ENCODE data around the gene ZNF35.

Gene ZNF35

DNA sequence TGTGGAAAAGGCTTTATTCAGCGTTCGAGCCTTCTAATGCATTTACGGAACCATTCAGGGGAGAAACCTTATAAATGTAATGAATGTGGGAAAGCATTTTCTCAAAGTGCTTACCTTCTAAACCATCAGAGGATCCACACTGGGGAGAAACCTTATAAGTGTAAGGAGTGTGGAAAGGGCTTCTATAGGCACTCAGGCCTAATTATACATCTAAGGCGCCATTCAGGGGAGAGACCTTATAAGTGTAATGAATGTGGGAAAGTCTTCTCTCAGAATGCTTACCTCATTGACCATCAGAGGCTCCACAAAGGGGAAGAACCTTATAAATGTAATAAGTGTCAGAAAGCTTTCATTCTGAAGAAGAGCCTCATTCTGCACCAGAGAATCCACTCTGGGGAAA is 6.2 kb upstream of the ZNF35 start:
- TF ChIP-seq CTCF (IDR thresholded peaks at IDR 0.05; ENCODE audit: low read depth, low read length), result no peak
- Histone ChIP-seq H3K4me1 (no peaks in the 10 kb centered on the region), H3K9me3 (no peaks in the 10 kb centered on the region), H3K27me3 (no peaks in the 10 kb centered on the region), H3K36me3 (peaks cover 23% of the 10 kb centered on the region), H3K4me3 (ENCODE audit: low read depth, low read length) (no peak overlapping the region)
- no peak for DNase-seq

DNA sequence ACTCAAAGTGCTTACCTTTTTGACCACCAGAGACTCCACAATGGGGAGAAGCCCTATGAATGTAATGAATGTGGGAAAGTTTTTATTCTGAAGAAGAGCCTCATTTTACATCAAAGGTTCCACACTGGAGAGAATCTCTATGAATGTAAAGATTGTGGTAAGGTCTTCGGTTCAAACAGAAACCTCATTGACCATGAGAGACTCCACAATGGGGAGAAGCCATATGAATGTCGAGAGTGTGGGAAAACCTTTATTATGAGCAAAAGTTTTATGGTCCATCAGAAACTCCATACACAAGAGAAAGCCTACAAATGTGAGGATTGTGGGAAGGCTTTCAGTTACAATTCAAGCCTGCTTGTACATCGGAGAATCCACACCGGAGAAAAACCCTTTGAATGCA is 5.5 kb upstream of the ZNF35 start:
- H3K36me3 ChIP-seq, result peaks cover 23% of the 10 kb centered on the region
- no peaks in the 10 kb centered on the region for H3K9me3 ChIP-seq
- H3K4me3 ChIP-seq (ENCODE audit: low read depth, low read length), result no peak overlapping the region

DNA sequence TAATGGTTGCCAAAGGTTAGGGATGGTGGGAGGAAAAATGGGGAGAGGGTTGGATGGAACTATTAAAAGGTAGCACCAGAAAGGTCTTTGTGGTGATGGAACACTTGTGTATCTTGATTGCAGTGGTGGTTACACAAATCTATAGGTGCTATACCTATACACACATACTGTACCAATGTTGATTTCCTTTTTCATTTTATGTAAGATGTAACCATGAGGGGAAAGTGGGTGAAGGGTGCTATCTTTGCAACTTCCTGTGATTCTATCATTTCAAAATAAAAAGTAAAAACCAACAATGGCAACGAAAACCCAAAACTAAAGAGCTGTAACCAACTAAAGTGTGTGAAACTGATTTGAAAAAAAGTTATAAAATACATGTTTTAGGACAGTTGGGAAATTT is 761 bp upstream of the ZNF35 start:
- Histone ChIP-seq H3K4me3 (ENCODE audit: low read depth, low read length) (peak overlapping the region; percentile 82), H3K36me3 (peaks cover 17% of the 10 kb centered on the region), H3K27me3 (no peaks in the 10 kb centered on the region), H3K4me1 (no peaks in the 10 kb centered on the region), H3K9me3 (no peaks in the 10 kb centered on the region)
- no peak for DNase-seq
- TF ChIP-seq CTCF (IDR thresholded peaks at IDR 0.05; ENCODE audit: low read depth, low read length), result no peak

More for the DNA sequence above, 5.5 kb upstream of the ZNF35 start:
- no peaks in the 10 kb centered on the region for H3K27me3 ChIP-seq
- no peak for DNase-seq
- no peak for TF ChIP-seq CTCF (IDR thresholded peaks at IDR 0.05; ENCODE audit: low read depth, low read length)
- H3K4me1 ChIP-seq, result no peaks in the 10 kb centered on the region

DNA sequence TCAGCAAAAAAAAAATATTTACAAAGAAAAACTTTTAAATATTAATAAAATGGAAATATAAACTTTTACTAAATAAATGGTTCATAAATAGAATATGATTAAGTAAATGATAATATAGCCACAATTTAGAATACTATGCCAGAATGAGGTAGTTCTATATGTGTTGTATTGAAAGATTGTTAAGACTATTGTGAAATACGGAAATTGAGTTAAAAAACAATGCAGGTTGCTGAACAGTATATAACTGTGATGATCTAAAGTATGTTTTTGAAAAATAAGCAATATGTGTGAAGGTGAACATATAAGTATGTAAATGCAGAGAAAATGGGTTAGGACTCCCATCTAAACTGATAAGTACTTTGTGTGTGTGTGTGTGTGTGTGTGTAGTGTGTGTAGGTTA is 1.2 kb downstream of the ZNF35 start:
- TF ChIP-seq CTCF (IDR thresholded peaks at IDR 0.05; ENCODE audit: low read depth, low read length), result no peak
- no peaks in the 10 kb centered on the region for H3K27me3 ChIP-seq
- H3K36me3 ChIP-seq, result peaks cover 16% of the 10 kb centered on the region
- H3K4me3 ChIP-seq (ENCODE audit: low read depth, low read length), result peak overlapping the region; percentile 82; the same call in 1 of the 2 replicates
- no peaks in the 10 kb centered on the region for H3K4me1 ChIP-seq
- no peak for DNase-seq
- H3K9me3 ChIP-seq, result no peaks in the 10 kb centered on the region

GRCh38 chr3:44654039-44654438 is 5.5 kb downstream of the ZNF35 start:
- peaks cover 33% of the 10 kb centered on the region for H3K36me3 ChIP-seq
- no peak for DNase-seq
- H3K9me3 ChIP-seq, result no peaks in the 10 kb centered on the region
- no peak for TF ChIP-seq CTCF (IDR thresholded peaks at IDR 0.05; ENCODE audit: low read depth, low read length)
- no peak overlapping the region for H3K4me3 ChIP-seq (ENCODE audit: low read depth, low read length)
- H3K4me1 ChIP-seq, result no peaks in the 10 kb centered on the region
- H3K27me3 ChIP-seq, result no peaks in the 10 kb centered on the region

- no peak for TF ChIP-seq CTCF (IDR thresholded peaks at IDR 0.05; ENCODE audit: low read depth, low read length)
- H3K4me3 ChIP-seq (ENCODE audit: low read depth, low read length), result no peak overlapping the region
- no peaks in the 10 kb centered on the region for H3K4me1 ChIP-seq
- H3K36me3 ChIP-seq, result peaks cover 26% of the 10 kb centered on the region
- DNase-seq, result no peak
- no peaks in the 10 kb centered on the region for H3K27me3 ChIP-seq
- no peaks in the 10 kb centered on the region for H3K9me3 ChIP-seq
Observed at GRCh38 chr3:44659015-44659414, 10.5 kb downstream of the ZNF35 start.

All from BE2C (cell line).